Breast epithelium (tissue), 4 donors: Measurements from ENCODE around the gene RBM33. TPM values are rescaled to one million over a fixed set of nuclear protein-coding genes. Genes with fewer than 3 reads are reported as not detected.

Source experiments
- DNase-seq, 2 donors: peaks; one replicate each; pipeline ENCODE4 v3.0.0-alpha.2; 2019; ENCODE audit warnings: low spot score in 2 of 2
- H3K27ac ChIP-seq, 2 donors: fragments of 200-600 bp; sonication (generic) in 1 of 2; one replicate each; pipeline ENCODE4 v1.5.1; 2016 to 2019; ENCODE audit warnings: mild to moderate bottlenecking in 1 of 2
- H3K27me3 ChIP-seq, 2 donors: fragments of 200-600 bp; sonication (generic) in 1 of 2; one replicate each; pipeline versions ENCODE4 v1.5.1 to v1.6.0; 2017 to 2019; ENCODE audit warnings: control low read depth in 1 of 2, mild to moderate bottlenecking in 1 of 2
- H3K36me3 ChIP-seq: fragments of 200-600 bp; one replicate; pipeline ENCODE4 v1.5.1; 2019
- H3K4me1 ChIP-seq, 2 donors: fragments of 200-600 bp; sonication (generic); one replicate each; pipeline ENCODE4 v1.5.1; 2016 to 2019; ENCODE audit warnings: control low read depth in 1 of 2
- H3K4me3 ChIP-seq, 3 donors: fragments of 200-600 bp; sonication (generic); 1 replicate in 2 of 3; 2 replicates in 1 of 3; pipeline ENCODE4 v1.5.1; 2016 to 2019; ENCODE audit warnings: mild to moderate bottlenecking in 3 of 3, moderate library complexity in 2 of 3
- H3K9me3 ChIP-seq, 2 donors: fragments of 200-600 bp; sonication (generic) in 1 of 2; one replicate each; pipeline ENCODE4 v1.5.1; 2016 to 2019; ENCODE audit warnings: control low read depth in 1 of 2
- CTCF ChIP-seq, 3 donors: fragments of 450-650 bp; IDR thresholded peaks; one replicate each; pipeline ENCODE4 v1.5.1; 2016 to 2017; ENCODE audit warnings: antibody characterized with exemption in 3 of 3, mild to moderate bottlenecking in 3 of 3, moderate library complexity in 3 of 3
- POLR2A ChIP-seq: fragments of 450-650 bp; IDR thresholded peaks from one replicate; pipeline ENCODE4 v1.6.1; 2016; ENCODE audit warnings: antibody characterized with exemption, mild to moderate bottlenecking, moderate library complexity
- POLR2AphosphoS5 ChIP-seq, 3 donors: sonication (generic); formaldehyde crosslinking; IDR thresholded peaks; one replicate each; pipeline ENCODE4 v1.6.1; 2017; ENCODE audit warnings: antibody characterized with exemption in 3 of 3
- intact Hi-C: fragments of 100-400 bp; cut with DNase I; formaldehyde crosslinking; loops from one replicate; pipeline ENCODE4 v1.15.1; 2023; ENCODE audit warnings: low total_unique reads
- total RNA-seq, 3 donors: library from RNA; depleted of rRNA; stranded (reverse); fragments of >200 nt; gene quantifications; one replicate each; pipeline ENCODE4 v1.1.0, GENCODE V29; 2016

Gene RBM33
- total RNA-seq, 3 donors from 2014 or later = 34.9 to 58.8 (median 46.5) TPM

- H3K27me3 ChIP-seq = no peaks in the 10 kb centered on the region
- peaks cover 8% of the 10 kb centered on the region for H3K36me3 ChIP-seq
- no peak overlapping the region for H3K27ac ChIP-seq
- peak; percentile 43 to 64 for DNase-seq
- intact Hi-C loops = no loop called here
- no peaks in the 10 kb centered on the region for H3K9me3 ChIP-seq
- H3K4me1 ChIP-seq = no peaks in the 10 kb centered on the region
- peak in 2 of 3 donors; percentile 38 to 52 for TF ChIP-seq CTCF (IDR thresholded peaks at IDR 0.05)
- no peak for TF ChIP-seq POLR2A
- H3K4me3 ChIP-seq = no peak overlapping the region
These were observed 94.4 kb downstream of the RBM33 start for GRCh38 chr7:155738652-155739537.

GRCh38 chr7:155739538-155740143, 95.2 kb downstream of the RBM33 start:
- peaks cover 8% of the 10 kb centered on the region for H3K36me3 ChIP-seq

DNA sequence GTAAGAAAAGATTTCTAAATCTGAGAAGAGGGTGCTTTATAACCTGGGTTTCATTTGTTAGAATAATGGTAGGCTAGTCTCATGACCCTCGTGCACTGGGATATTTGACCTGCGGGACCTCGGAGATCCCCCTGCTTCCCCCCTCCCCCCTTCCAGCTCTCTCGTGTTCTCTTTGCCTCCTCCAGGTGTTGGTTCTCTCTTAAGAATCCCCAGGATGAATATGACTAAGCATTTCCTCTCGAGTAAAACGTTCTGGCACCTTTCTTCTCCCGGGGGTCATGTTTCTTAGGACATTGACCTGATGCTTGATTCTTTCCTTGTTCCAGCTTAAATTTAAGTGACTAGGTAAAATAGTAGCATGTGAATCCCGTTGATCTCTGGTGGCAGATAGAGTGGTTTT, 96.6 kb downstream of the RBM33 start:
- no peak for TF ChIP-seq CTCF (IDR thresholded peaks at IDR 0.05)
- TF ChIP-seq POLR2AphosphoS5 (IDR thresholded peaks at IDR 0.05) = no peak
- TF ChIP-seq POLR2A = no peak
- intact Hi-C loops = no loop called here
- H3K36me3 ChIP-seq = peaks cover 8% of the 10 kb centered on the region

More at GRCh38 chr7:155739538-155740143, 95.2 kb downstream of the RBM33 start:
- Histone ChIP-seq H3K4me1 (no peaks in the 10 kb centered on the region), H3K4me3 (no peak overlapping the region), H3K27me3 (no peaks in the 10 kb centered on the region), H3K9me3 (no peaks in the 10 kb centered on the region), H3K27ac (no peak overlapping the region)
- no peak for DNase-seq
- intact Hi-C loops = no loop called here
- TF ChIP-seq CTCF (IDR thresholded peaks at IDR 0.05) (no peak), POLR2AphosphoS5 (IDR thresholded peaks at IDR 0.05) (no peak), POLR2A (no peak)

DNA sequence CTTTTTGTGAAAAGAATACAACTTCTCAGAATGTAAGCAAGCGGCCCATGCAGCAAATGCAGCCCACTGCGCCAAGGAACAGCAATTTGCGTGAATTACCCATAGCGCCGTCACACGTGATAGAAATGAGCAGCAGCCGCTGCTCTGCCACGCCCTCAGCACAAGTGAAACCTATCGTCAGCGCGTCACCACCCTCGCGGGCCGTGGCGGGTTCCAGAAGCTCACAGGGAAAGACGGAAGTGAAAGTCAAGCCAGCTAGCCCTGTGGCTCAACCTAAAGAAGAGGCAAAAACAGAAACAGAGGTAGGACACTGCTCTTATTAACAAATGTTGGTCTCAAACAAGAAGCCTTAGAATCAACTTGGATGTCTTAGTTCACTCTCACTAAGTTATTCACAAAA, 97.3 kb downstream of the RBM33 start:
- Histone ChIP-seq H3K9me3 (no peaks in the 10 kb centered on the region), H3K4me3 (no peak overlapping the region), H3K36me3 (peaks cover 8% of the 10 kb centered on the region), H3K4me1 (no peaks in the 10 kb centered on the region), H3K27ac (no peak overlapping the region), H3K27me3 (no peaks in the 10 kb centered on the region)
- intact Hi-C loops = no loop called here
- no peak for TF ChIP-seq POLR2AphosphoS5 (IDR thresholded peaks at IDR 0.05)
- TF ChIP-seq POLR2A = no peak
- no peak for TF ChIP-seq CTCF (IDR thresholded peaks at IDR 0.05)
- DNase-seq = no peak

More for the DNA sequence above, 96.6 kb downstream of the RBM33 start:
- Histone ChIP-seq H3K27ac (no peak overlapping the region), H3K9me3 (no peaks in the 10 kb centered on the region), H3K4me1 (no peaks in the 10 kb centered on the region), H3K4me3 (no peak overlapping the region), H3K27me3 (no peaks in the 10 kb centered on the region)
- DNase-seq = no peak

GRCh38 chr7:155743177-155743576, 98.7 kb downstream of the RBM33 start:
- no peak overlapping the region for H3K4me3 ChIP-seq
- peaks cover 8% of the 10 kb centered on the region for H3K36me3 ChIP-seq
- no peak for TF ChIP-seq POLR2AphosphoS5 (IDR thresholded peaks at IDR 0.05)
- TF ChIP-seq CTCF (IDR thresholded peaks at IDR 0.05) = no peak
- TF ChIP-seq POLR2A = no peak
- H3K27me3 ChIP-seq = no peaks in the 10 kb centered on the region
- no peak overlapping the region for H3K27ac ChIP-seq
- H3K9me3 ChIP-seq = no peaks in the 10 kb centered on the region
- H3K4me1 ChIP-seq = no peaks in the 10 kb centered on the region
- intact Hi-C loops = no loop called here
- no peak for DNase-seq
